Right atrium auricular region (tissue), 2 donors: ENCODE measurements around the gene FBXO42. TPM values are rescaled to one million over a fixed set of nuclear protein-coding genes. Genes with fewer than 3 reads are reported as not detected.

ENCODE experiments used
- DNase-seq: peaks from one replicate; pipeline ENCODE4 v3.0.0-alpha.2; 2019; ENCODE audit warnings: low spot score
- H3K27ac ChIP-seq, 2 donors: fragments of 200-600 bp; sonication (generic); 1 replicate in 1 of 2; 2 replicates in 1 of 2; pipeline ENCODE4 v1.5.1; 2016 to 2019
- H3K27me3 ChIP-seq, 2 donors: fragments of 200-600 bp; sonication (generic); one replicate each; pipeline versions ENCODE4 v1.5.1 to v1.6.0; 2017 to 2019
- H3K36me3 ChIP-seq: fragments of 200-600 bp; sonication (generic); one replicate; pipeline ENCODE4 v1.5.1; 2016
- H3K4me1 ChIP-seq, 2 donors: fragments of 200-600 bp; sonication (generic); one replicate each; pipeline versions ENCODE4 v1.5.1 to v1.6.0; 2017 to 2019
- H3K4me3 ChIP-seq, 2 donors: fragments of 200-600 bp; sonication (generic); 1 replicate in 1 of 2; 2 replicates in 1 of 2; pipeline ENCODE4 v1.5.1; 2017 to 2019; ENCODE audit warnings: mild to moderate bottlenecking in 1 of 2, moderate library complexity in 1 of 2
- H3K9me3 ChIP-seq, 2 donors: fragments of 200-600 bp; sonication (generic); one replicate each; pipeline ENCODE4 v1.5.1; 2019
- total RNA-seq, 2 donors: library from RNA; depleted of rRNA; stranded (reverse); fragments of >200 nt; gene quantifications; one replicate each; pipeline ENCODE4 v1.1.0, GENCODE V29; 2016
- TF ChIP-seq, protein P1 (sequence below), 2 donors: fragments of 200-600 bp; sonication (generic); IDR thresholded peaks; one replicate each; pipeline ENCODE4 v1.5.1; 2019; ENCODE audit warnings: antibody characterized with exemption in 2 of 2

The FBXO42 gene
- total RNA-seq, 2 donors from 2014 or later, result 11.9 to 16.5 TPM

DNA sequence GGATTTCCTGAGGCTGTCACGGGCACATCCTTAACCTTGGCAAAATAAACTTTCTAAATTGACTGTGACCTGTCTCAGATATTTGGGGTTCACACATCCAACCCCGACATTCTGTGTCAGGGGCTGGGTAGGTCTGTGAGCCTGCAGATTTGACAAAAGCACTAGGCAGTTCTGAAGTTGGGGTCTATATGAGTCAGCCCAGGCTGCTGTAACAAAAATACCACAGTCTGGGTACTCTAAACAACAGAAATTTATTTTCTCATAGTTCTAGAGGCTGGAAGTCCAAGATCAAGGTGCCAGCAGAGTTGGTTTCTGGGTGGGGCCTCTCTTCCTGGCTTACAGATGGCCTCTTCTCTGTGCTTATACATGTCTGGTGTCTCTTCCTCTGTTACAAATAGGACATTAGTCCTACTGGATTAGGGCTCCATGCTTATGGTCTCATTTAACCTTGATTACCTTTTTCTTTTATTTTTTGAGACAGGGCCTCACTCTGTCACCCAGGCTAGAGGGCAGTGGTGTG is 112.2 kb downstream of the FBXO42 start:
- DNase-seq, result no peak
- H3K27me3 ChIP-seq, result no peaks in the 10 kb centered on the region
- no peak overlapping the region for H3K27ac ChIP-seq
- H3K36me3 ChIP-seq, result no peaks in the 10 kb centered on the region
- TF ChIP-seq, protein P1, sequence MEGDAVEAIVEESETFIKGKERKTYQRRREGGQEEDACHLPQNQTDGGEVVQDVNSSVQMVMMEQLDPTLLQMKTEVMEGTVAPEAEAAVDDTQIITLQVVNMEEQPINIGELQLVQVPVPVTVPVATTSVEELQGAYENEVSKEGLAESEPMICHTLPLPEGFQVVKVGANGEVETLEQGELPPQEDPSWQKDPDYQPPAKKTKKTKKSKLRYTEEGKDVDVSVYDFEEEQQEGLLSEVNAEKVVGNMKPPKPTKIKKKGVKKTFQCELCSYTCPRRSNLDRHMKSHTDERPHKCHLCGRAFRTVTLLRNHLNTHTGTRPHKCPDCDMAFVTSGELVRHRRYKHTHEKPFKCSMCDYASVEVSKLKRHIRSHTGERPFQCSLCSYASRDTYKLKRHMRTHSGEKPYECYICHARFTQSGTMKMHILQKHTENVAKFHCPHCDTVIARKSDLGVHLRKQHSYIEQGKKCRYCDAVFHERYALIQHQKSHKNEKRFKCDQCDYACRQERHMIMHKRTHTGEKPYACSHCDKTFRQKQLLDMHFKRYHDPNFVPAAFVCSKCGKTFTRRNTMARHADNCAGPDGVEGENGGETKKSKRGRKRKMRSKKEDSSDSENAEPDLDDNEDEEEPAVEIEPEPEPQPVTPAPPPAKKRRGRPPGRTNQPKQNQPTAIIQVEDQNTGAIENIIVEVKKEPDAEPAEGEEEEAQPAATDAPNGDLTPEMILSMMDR (IDR thresholded peaks at IDR 0.05), result no peak
- no peaks in the 10 kb centered on the region for H3K9me3 ChIP-seq
- no peak overlapping the region for H3K4me3 ChIP-seq
- H3K4me1 ChIP-seq, result peaks cover 0 to 33% of the 10 kb centered on the region in 2 donors

DNA sequence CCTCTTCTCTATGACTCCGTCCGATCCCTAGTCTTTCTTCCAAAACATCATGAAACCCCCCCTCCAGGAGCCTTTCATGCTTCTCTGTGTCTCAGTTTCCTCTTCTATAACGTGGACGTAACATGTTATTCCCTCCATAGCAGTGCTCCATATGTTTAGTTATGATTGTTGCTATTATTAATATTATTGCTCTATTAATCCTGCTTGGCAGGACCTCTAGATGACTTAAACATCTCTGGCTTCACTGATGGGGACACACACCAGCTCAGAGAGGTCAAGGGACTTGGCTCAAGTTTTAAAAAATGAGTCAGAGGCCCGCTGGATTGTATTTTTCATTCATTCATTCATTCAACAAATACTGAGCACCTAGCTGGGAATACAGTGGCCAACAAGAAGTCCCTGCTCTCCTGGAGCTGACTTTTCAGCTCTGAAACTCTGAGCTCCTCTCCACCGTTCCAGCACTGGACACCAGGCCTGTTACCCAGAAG is 114.9 kb downstream of the FBXO42 start:
- peak overlapping the region in 1 of 2 donors; percentile 76 for H3K4me3 ChIP-seq
- peaks cover 0 to 21% of the 10 kb centered on the region in 2 donors for H3K4me1 ChIP-seq
- DNase-seq, result no peak
- TF ChIP-seq, protein P1 (IDR thresholded peaks at IDR 0.05), result no peak
- peak overlapping the region; percentile 86 to 88 for H3K27ac ChIP-seq
- no peaks in the 10 kb centered on the region for H3K27me3 ChIP-seq
- no peaks in the 10 kb centered on the region for H3K9me3 ChIP-seq
- no peaks in the 10 kb centered on the region for H3K36me3 ChIP-seq

DNA sequence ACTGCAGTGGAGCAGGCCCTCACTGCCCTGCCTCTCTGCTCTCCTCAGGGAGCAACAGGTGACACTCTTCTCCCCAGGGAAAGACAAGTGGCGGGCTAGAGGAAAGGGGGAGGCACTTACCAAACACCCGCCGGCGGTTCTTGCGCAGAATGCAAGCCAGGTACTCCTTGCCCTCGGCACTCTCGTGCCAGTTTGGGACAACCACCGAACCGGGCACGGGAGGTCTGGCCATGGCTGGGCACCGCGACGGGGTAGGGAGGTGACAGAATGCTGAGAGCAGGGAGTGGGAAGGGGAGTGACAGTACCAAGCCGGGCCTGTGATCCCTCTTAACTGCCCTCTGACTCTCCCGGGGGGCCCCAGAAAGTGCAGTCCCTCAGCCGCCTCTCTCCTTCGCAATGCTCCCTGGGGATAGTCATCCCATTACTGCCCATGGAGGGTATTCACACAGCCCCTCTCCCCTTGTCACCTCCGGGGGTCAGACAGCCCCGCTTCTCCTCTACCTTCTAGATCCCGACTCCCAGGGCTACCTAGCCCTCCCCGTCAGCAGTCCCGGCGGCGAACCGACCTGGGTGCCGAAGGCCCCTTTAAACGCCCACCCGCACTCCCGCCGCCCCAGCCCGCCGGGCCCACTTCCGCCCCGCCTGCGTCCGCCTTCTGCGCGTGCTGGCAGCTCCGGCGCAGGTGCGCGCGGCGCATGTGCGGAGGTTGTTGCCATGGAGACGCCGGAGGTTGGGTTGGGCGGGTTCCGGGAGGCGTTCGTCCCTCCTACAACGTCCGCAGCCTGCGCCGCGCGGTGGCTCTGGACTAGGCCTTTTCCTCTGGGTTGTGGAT is 115.6 kb downstream of the FBXO42 start, which contains the start of gene CPLANE2:
CPLANE2 (minus strand) TSS at position 673 of the 832 bp plus-strand sequence; CDS start at position 232, 441 bp downstream.
- Histone ChIP-seq H3K4me3 (peak within 1 kb of the TSS; percentile 46 to 76), H3K36me3 (no peaks in the 10 kb centered on the region), H3K9me3 (no peaks in the 10 kb centered on the region), H3K27me3 (no peaks in the 10 kb centered on the region), H3K4me1 (peaks cover 0 to 21% of the 10 kb centered on the region in 2 donors), H3K27ac (peak within 1 kb of the TSS; percentile 86 to 88)
- TF ChIP-seq, protein P1 (IDR thresholded peaks at IDR 0.05), result no peak
- DNase-seq, result peak; percentile 94

DNA sequence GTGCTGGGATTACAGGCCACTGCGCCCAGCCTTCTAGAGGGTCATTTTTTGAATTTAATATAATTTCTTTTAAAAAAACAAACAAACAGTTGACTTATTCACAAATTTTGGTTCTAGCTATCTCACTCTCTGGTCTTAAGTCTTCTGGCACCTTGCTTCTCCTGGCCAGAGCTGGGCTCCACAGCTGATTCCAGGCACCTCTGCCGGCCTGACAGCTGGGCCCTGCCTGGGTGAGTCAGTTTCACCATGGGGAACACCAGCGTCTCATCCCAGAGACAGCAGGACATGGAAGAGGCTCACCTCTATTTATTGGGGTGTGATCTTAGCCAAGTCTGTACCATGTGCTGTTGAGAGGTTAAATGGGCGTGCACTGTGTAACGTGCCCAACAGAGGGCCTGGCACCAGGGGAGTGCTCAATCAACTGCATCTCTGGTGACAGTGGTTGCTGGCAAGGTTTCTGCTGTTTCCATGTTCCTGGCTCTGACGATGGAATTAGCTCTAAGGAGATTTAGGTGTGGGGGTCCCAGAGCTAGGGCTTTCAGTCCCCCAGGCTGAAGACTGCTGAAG is 116.3 kb downstream of the FBXO42 start:
- Histone ChIP-seq H3K27ac (peak overlapping the region; percentile 86 to 88), H3K36me3 (no peaks in the 10 kb centered on the region), H3K4me1 (peaks cover 0 to 21% of the 10 kb centered on the region in 2 donors), H3K9me3 (no peaks in the 10 kb centered on the region), H3K27me3 (no peaks in the 10 kb centered on the region), H3K4me3 (peak overlapping the region; percentile 46 to 76)
- TF ChIP-seq, protein P1 (IDR thresholded peaks at IDR 0.05), result peak in 1 of 2 donors; percentile 26
- no peak for DNase-seq

DNA sequence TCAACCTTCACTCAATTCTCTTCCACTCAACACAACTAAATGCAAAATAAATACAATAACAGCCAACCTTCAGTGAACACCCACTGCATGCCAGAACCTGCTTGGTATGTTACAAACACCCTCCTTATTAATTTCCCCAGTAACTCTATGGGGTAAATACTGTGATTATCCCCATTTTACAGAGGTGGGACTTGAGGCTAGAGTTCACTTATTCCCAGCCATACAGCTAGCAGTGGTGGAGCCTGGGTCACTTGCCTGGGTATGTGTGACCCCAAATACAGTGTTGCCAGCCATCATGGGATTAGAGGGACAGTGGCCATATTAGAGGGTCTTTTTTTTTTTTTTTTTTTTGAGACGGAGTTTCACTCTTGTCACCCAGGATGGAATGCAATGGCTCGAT is 116.9 kb downstream of the FBXO42 start:
- Histone ChIP-seq H3K27me3 (no peaks in the 10 kb centered on the region), H3K9me3 (no peaks in the 10 kb centered on the region), H3K4me3 (no peak overlapping the region), H3K36me3 (no peaks in the 10 kb centered on the region), H3K27ac (peak overlapping the region in 1 of 2 donors; percentile 88), H3K4me1 (peaks cover 0 to 21% of the 10 kb centered on the region in 2 donors)
- DNase-seq, result no peak
- TF ChIP-seq, protein P1 (IDR thresholded peaks at IDR 0.05), result no peak
